ENCODE results near the gene CXCL14.

The CXCL14 gene

DNA sequence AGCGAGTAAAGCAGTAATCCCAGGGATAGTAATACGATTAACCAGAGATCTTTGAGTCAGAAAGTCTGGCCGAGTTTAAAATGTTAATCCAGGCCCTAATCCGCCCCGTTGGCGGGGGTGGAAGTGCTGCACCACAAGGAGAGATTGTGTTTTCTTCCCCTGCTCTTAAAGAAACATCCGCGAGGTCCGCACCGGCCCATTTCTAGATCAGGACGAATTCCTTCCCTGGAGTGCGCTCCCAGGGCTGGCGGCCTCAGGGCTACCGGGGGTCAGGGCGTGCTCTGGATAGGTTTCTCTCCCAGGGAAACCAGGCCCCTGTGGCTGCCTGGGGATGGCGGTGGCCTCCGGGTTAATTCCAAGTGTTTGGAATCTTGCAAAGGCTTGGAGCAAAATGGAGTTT, 33.7 kb downstream of the CXCL14 start:
- Histone ChIP-seq H3K9ac (ENCODE audit: low read depth in 1 of 2, low read length in 2 of 2) (no peak overlapping the region), H3K27me3 (ENCODE audit: control insufficient read depth in 2 of 2, insufficient read depth in 2 of 2, low read length in 2 of 2) (peaks cover 72 to 75% of the 10 kb centered on the region in 2 donors), H3K4me3 (ENCODE audit: low read length in 2 of 2) (no peak overlapping the region)

DNA sequence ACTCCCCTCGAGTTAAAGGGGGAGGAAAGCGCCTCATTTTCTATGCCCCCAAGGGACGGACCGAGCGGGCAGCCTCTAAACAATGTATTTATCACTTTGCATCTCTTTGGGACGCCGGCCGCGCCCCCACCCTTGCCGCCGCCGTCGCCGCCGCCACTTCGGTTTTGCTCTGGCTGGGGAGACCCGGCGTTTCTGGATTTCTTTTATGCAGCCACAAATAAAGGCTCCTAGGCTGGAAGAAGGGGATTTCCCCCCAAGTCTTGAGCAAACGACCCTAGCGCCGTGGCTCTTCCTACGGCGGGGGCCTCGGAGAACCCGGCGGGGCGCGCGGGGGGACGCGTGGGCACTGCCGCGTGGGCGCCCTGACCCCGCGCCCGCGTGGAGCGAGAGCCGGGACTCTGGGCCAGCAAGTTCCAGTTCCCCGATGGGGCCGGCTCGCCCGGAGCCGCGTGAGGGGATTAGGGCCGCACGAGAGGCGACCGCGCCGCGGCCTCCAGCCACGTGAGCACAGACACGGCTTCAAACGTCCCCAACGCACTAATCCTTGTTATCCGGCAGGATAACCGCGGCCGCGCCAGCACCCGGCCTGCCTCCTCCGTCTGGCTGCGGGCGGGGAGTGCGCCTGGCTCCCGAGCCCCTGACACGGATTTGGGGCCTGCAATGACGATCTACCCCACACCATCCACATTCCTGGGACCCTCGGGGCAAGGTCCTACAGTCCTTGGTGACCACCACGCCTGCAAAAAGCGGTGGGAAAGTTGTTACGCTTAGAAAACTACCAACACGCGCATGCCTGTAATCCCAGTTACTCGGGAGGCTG, 35.1 kb downstream of the CXCL14 start:
- Histone ChIP-seq H3K27ac (ENCODE audit: low read depth in 2 of 2, low read length in 2 of 2) (no peak overlapping the region), H3K27me3 (ENCODE audit: control insufficient read depth in 2 of 2, insufficient read depth in 2 of 2, low read length in 2 of 2) (peaks cover 70 to 85% of the 10 kb centered on the region in 2 donors), H3K9me3 (ENCODE audit: control insufficient read depth in 2 of 2, low read length in 2 of 2) (no peaks in the 10 kb centered on the region), H3K4me1 (ENCODE audit: control insufficient read depth in 2 of 2, insufficient read depth in 2 of 2, low read length in 2 of 2) (peaks cover 2 to 3% of the 10 kb centered on the region in 2 donors), H3K9ac (ENCODE audit: low read depth in 1 of 2, low read length in 2 of 2) (peak overlapping the region in 1 of 2 donors; percentile 42), H3K36me3 (ENCODE audit: control insufficient read depth in 2 of 2, insufficient read depth in 2 of 2, low read length in 2 of 2) (no peaks in the 10 kb centered on the region), H3K4me3 (ENCODE audit: low read length in 2 of 2) (peak overlapping the region; percentile 38 to 74)

More for the DNA sequence above, 33.7 kb downstream of the CXCL14 start:
- H3K4me1 ChIP-seq (ENCODE audit: control insufficient read depth in 2 of 2, insufficient read depth in 2 of 2, low read length in 2 of 2) = peaks cover 2 to 3% of the 10 kb centered on the region in 2 donors
- H3K9me3 ChIP-seq (ENCODE audit: control insufficient read depth in 2 of 2, low read length in 2 of 2) = no peaks in the 10 kb centered on the region
- no peak overlapping the region for H3K27ac ChIP-seq (ENCODE audit: low read depth in 2 of 2, low read length in 2 of 2)
- H3K36me3 ChIP-seq (ENCODE audit: control insufficient read depth in 2 of 2, insufficient read depth in 2 of 2, low read length in 2 of 2) = no peaks in the 10 kb centered on the region

DNA sequence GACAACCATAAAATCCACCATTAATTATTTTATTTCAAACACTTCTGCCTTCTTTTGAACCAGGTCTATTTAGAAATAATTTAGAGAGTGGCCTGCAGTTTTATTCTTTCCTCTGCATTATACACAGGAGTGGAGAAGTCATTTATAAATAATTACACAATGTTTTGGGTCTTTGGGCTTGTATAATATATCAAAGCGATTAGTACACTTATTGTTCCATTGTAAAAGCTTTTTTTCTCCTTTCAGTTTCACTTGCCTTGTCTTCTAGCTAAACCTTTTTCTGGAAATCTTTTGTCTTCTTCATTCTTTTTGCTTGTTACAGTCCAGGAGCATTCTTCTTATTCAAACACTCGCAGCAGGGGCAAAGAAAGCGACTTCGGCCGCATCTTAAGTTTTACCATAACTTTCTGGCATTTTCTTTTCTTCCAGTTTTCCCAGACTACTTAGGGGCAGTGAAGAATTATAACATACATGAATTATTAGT, 35.7 kb downstream of the CXCL14 start:
- peaks cover 70 to 82% of the 10 kb centered on the region in 2 donors for H3K27me3 ChIP-seq (ENCODE audit: control insufficient read depth in 2 of 2, insufficient read depth in 2 of 2, low read length in 2 of 2)
- H3K27ac ChIP-seq (ENCODE audit: low read depth in 2 of 2, low read length in 2 of 2) = no peak overlapping the region
- no peak overlapping the region for H3K9ac ChIP-seq (ENCODE audit: low read depth in 1 of 2, low read length in 2 of 2)
- H3K4me1 ChIP-seq (ENCODE audit: control insufficient read depth in 2 of 2, insufficient read depth in 2 of 2, low read length in 2 of 2) = peaks cover 2 to 3% of the 10 kb centered on the region in 2 donors
- H3K4me3 ChIP-seq (ENCODE audit: low read length in 2 of 2) = peak overlapping the region; percentile 38 to 74
- no peaks in the 10 kb centered on the region for H3K36me3 ChIP-seq (ENCODE audit: control insufficient read depth in 2 of 2, insufficient read depth in 2 of 2, low read length in 2 of 2)
- H3K9me3 ChIP-seq (ENCODE audit: control insufficient read depth in 2 of 2, low read length in 2 of 2) = no peaks in the 10 kb centered on the region

DNA sequence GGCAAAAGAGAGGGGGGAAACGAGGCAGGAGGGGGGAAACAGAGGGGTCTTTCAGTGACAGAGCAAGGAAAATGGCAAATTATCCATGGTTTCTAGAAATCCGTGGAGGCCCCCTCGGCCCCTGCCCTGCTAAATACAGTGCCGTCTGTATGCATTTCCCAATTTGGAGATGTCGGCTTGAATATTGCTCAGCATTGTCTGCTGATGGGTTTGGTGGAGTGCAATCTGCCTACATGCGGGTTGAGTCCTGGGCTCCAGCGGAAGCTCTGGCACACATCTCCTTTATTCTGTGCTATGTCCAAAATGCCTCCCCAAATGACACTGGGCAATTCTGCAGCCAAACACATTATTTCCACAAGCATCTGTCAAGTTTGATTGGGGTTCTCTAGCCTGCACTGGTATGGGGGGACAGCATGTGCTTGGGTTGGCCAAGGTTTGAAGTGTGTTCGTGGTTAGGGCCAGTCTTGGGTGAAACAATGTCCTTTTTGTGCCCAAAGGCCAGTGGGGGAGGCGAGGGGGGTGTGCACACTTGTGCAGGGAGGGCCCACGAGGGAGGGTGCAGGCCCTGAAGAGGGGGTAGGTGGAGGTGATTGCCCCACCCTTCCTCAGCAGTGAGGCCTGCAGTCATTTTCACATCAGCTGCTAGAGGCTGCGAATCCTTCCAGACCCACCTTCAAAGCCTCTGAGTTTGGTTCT, 36.8 kb downstream of the CXCL14 start:
- peaks cover 67 to 83% of the 10 kb centered on the region in 2 donors for H3K27me3 ChIP-seq (ENCODE audit: control insufficient read depth in 2 of 2, insufficient read depth in 2 of 2, low read length in 2 of 2)
- H3K9ac ChIP-seq (ENCODE audit: low read depth in 1 of 2, low read length in 2 of 2) = no peak overlapping the region
- H3K9me3 ChIP-seq (ENCODE audit: control insufficient read depth in 2 of 2, low read length in 2 of 2) = no peaks in the 10 kb centered on the region
- H3K4me1 ChIP-seq (ENCODE audit: control insufficient read depth in 2 of 2, insufficient read depth in 2 of 2, low read length in 2 of 2) = peaks cover 2 to 3% of the 10 kb centered on the region in 2 donors
- H3K36me3 ChIP-seq (ENCODE audit: control insufficient read depth in 2 of 2, insufficient read depth in 2 of 2, low read length in 2 of 2) = no peaks in the 10 kb centered on the region
- no peak overlapping the region for H3K4me3 ChIP-seq (ENCODE audit: low read length in 2 of 2)
- no peak overlapping the region for H3K27ac ChIP-seq (ENCODE audit: low read depth in 2 of 2, low read length in 2 of 2)

DNA sequence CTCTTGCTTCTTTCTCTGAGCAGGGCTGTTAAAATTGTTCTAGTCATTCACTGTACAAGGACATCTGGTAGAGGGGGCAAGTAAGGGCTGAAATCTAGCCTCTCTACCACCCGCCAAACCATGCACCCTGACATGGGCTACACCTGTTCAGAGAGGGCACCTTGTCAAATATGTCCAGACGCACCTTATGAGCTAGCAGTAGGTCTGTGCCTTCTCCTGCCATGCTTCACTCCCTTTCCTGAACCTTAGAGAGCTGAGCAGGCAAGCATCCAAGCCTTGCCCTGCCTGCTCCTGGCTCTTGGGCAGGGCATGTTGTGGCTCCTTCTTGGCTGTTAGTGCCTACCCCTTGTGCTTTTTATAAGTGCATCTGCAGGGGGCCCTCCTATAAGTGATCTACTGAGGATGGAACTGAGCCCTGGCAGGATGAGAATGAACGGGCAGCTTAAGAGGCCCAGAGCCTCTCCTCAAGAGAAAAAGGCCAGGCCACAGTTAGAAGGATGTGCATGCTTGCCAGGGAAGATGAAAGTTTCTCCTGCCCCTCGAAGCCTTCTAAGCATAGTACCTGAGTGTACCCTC, 39.3 kb downstream of the CXCL14 start:
- Histone ChIP-seq H3K9ac (ENCODE audit: low read depth in 1 of 2, low read length in 2 of 2) (no peak overlapping the region), H3K4me3 (ENCODE audit: low read length in 2 of 2) (no peak overlapping the region), H3K27me3 (ENCODE audit: control insufficient read depth in 2 of 2, insufficient read depth in 2 of 2, low read length in 2 of 2) (peaks cover 66 to 76% of the 10 kb centered on the region in 2 donors)

DNA sequence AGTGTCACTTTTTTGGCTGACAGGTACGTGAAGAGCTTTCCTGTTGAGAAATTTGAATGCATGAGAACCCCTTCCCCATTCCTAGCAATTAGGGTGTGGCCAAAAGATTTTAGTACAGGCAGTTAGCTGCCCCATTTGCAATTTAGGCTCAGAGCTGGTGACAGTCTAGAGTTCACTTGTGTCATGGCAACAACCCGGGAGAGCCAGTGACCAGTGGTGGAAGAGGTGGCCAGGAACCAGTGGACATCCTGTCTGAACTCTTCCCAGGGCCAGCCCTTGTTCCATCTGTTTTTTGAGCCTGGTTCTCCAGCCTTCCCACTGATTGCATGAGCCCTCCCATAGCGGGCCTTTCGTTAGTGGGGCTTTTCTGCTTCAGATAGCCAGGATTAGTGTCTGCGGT, 40.5 kb downstream of the CXCL14 start:
- Histone ChIP-seq H3K27ac (ENCODE audit: low read depth in 2 of 2, low read length in 2 of 2) (no peak overlapping the region), H3K9ac (ENCODE audit: low read depth in 1 of 2, low read length in 2 of 2) (no peak overlapping the region), H3K4me3 (ENCODE audit: low read length in 2 of 2) (no peak overlapping the region), H3K27me3 (ENCODE audit: control insufficient read depth in 2 of 2, insufficient read depth in 2 of 2, low read length in 2 of 2) (peaks cover 68 to 79% of the 10 kb centered on the region in 2 donors), H3K36me3 (ENCODE audit: control insufficient read depth in 2 of 2, insufficient read depth in 2 of 2, low read length in 2 of 2) (no peaks in the 10 kb centered on the region), H3K9me3 (ENCODE audit: control insufficient read depth in 2 of 2, low read length in 2 of 2) (no peaks in the 10 kb centered on the region), H3K4me1 (ENCODE audit: control insufficient read depth in 2 of 2, insufficient read depth in 2 of 2, low read length in 2 of 2) (no peaks in the 10 kb centered on the region)

More for the DNA sequence above, 39.3 kb downstream of the CXCL14 start:
- peaks cover 2 to 3% of the 10 kb centered on the region in 2 donors for H3K4me1 ChIP-seq (ENCODE audit: control insufficient read depth in 2 of 2, insufficient read depth in 2 of 2, low read length in 2 of 2)
- H3K36me3 ChIP-seq (ENCODE audit: control insufficient read depth in 2 of 2, insufficient read depth in 2 of 2, low read length in 2 of 2) = no peaks in the 10 kb centered on the region
- no peaks in the 10 kb centered on the region for H3K9me3 ChIP-seq (ENCODE audit: control insufficient read depth in 2 of 2, low read length in 2 of 2)
- H3K27ac ChIP-seq (ENCODE audit: low read depth in 2 of 2, low read length in 2 of 2) = no peak overlapping the region

DNA sequence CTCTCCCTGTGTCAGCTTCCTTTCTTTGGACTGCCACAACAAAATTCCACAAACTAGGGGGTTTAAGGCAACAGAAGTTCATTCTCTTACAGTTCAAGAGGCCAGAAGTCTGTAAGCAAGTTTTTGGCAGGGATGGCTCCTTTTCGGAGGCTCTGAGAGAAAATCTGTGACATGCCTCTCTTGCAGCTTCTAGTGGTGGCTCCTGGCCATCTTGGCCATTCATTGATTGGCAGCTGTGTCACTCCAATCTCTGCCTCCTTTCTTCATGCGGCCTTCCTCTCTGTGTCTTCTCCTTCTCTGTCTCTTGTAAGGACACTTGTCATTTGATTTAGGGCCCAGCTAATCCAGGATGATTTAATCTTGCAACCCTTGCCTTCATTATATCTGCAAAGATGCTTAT, 41.0 kb downstream of the CXCL14 start:
- peaks cover 69 to 81% of the 10 kb centered on the region in 2 donors for H3K27me3 ChIP-seq (ENCODE audit: control insufficient read depth in 2 of 2, insufficient read depth in 2 of 2, low read length in 2 of 2)
- H3K4me1 ChIP-seq (ENCODE audit: control insufficient read depth in 2 of 2, insufficient read depth in 2 of 2, low read length in 2 of 2) = no peaks in the 10 kb centered on the region
- no peak overlapping the region for H3K4me3 ChIP-seq (ENCODE audit: low read length in 2 of 2)
- no peaks in the 10 kb centered on the region for H3K36me3 ChIP-seq (ENCODE audit: control insufficient read depth in 2 of 2, insufficient read depth in 2 of 2, low read length in 2 of 2)
- no peak overlapping the region for H3K9ac ChIP-seq (ENCODE audit: low read depth in 1 of 2, low read length in 2 of 2)
- H3K27ac ChIP-seq (ENCODE audit: low read depth in 2 of 2, low read length in 2 of 2) = no peak overlapping the region
- no peaks in the 10 kb centered on the region for H3K9me3 ChIP-seq (ENCODE audit: control insufficient read depth in 2 of 2, low read length in 2 of 2)

DNA sequence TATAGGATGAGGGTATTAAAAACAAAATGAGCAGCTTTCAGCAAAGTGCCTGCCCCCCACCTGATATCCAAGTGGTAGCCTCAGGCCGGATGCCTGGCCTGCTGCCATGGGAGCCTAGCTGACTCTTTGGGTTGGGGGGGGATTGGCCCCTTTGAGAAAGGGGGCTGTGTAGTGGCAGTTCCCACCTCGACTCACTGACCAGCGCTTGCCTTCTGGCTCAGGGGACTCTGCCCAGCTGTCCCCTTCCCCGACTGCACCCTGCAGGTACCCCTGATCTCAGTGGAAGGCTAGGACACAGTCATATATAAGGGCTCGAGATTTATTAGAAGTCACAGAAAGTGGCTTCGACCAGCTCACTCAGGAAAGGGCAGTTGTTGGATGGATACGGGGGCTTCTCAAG, 41.5 kb downstream of the CXCL14 start:
- Histone ChIP-seq H3K9ac (ENCODE audit: low read depth in 1 of 2, low read length in 2 of 2) (no peak overlapping the region), H3K27me3 (ENCODE audit: control insufficient read depth in 2 of 2, insufficient read depth in 2 of 2, low read length in 2 of 2) (peaks cover 69 to 85% of the 10 kb centered on the region in 2 donors), H3K36me3 (ENCODE audit: control insufficient read depth in 2 of 2, insufficient read depth in 2 of 2, low read length in 2 of 2) (no peaks in the 10 kb centered on the region), H3K27ac (ENCODE audit: low read depth in 2 of 2, low read length in 2 of 2) (no peak overlapping the region), H3K9me3 (ENCODE audit: control insufficient read depth in 2 of 2, low read length in 2 of 2) (no peaks in the 10 kb centered on the region), H3K4me1 (ENCODE audit: control insufficient read depth in 2 of 2, insufficient read depth in 2 of 2, low read length in 2 of 2) (no peaks in the 10 kb centered on the region), H3K4me3 (ENCODE audit: low read length in 2 of 2) (no peak overlapping the region)

DNA sequence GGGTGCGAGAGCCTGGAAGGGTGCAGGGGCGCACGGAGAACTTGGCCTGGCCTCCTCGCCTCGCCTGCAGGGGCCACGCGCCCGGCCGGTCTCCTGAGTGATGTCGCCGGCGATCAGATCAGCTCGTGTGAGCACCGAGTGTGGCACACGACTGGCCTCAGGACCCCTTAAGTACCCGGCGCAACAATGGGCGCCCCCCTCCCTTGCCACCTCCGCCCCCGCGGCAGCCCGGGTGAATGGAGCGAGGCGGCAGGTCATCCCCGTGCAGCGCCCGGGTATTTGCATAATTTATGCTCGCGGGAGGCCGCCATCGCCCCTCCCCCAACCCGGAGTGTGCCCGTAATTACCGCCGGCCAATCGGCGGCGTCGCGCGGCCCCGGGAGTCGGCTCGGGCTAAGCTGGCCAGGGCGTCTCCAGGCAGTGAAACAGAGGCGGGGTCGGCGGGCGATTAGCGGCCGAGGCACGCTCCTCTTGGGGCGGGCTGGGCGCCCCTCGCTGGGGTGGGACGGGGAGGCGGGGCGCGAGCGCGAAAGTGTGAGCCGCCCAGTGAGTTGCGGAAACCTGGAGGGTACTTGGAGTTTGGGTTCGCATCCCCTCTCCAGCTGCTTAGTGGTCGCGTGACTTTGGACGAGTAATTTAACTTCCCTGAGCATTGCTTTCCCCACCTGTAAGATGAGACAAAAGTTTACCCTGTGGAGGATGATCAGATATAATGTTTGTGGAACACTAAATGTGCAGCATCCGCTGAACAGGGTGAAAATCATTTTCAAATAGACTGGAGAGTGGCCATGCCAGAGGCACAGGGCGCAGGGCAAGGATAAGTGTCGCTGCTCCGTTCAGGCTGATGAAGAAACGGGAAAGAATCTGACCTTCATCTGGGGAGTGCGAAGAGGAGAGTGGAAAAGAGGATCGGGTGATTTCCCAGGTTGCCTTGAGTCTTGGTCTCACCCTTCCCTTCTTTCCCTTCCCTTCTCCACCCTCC, 42.7 kb downstream of the CXCL14 start, which contains the start of gene NEUROG1:
Gene NEUROG1, minus strand, starts transcription at position 145 of the 982 bp plus-strand sequence. CDS start 274 bp downstream, outside the sequence.
- no peak within 1 kb of the TSS for H3K27ac ChIP-seq (ENCODE audit: low read depth in 2 of 2, low read length in 2 of 2)
- H3K9ac ChIP-seq (ENCODE audit: low read depth in 1 of 2, low read length in 2 of 2) = no peak within 1 kb of the TSS
- no peaks in the 10 kb centered on the region for H3K4me1 ChIP-seq (ENCODE audit: control insufficient read depth in 2 of 2, insufficient read depth in 2 of 2, low read length in 2 of 2)
- H3K27me3 ChIP-seq (ENCODE audit: control insufficient read depth in 2 of 2, insufficient read depth in 2 of 2, low read length in 2 of 2) = peaks cover 64 to 78% of the 10 kb centered on the region in 2 donors
- no peaks in the 10 kb centered on the region for H3K36me3 ChIP-seq (ENCODE audit: control insufficient read depth in 2 of 2, insufficient read depth in 2 of 2, low read length in 2 of 2)
- no peaks in the 10 kb centered on the region for H3K9me3 ChIP-seq (ENCODE audit: control insufficient read depth in 2 of 2, low read length in 2 of 2)
- H3K4me3 ChIP-seq (ENCODE audit: low read length in 2 of 2) = no peak within 1 kb of the TSS
